ENCODE results near the gene REEP3. TPM values are rescaled to one million over a fixed set of nuclear protein-coding genes. Genes with fewer than 3 reads are reported as not detected.
"Not testable (repeated sequence)": the region's sequence is repeated elsewhere in the genome, so short reads cannot be mapped to it uniquely, and the experiment has no call there.

REEP3 gene
- total and polyA plus RNA-seq, 12 donors: 9.9 to 27.7 (median 17.2) TPM

GRCh38 chr10:63562391-63562790 is 41.2 kb downstream of the REEP3 start:
- intact Hi-C loops (cut with DNase I): no loop called here
- H3K27me3 ChIP-seq: no peaks in the 10 kb centered on the region
- H3K27ac ChIP-seq: no peak overlapping the region
- H3K4me1 ChIP-seq: peaks cover 0 to 10% (median 0%) of the 10 kb centered on the region in 9 donors
- H3K36me3 ChIP-seq: peaks cover 0 to 6% (median 0%) of the 10 kb centered on the region in 9 donors
- WGBS, 2 donors: 95 to 96% methylated on average over 3 of the region's 3 CpGs
- no peak overlapping the region for H3K4me3 ChIP-seq
- no peak for TF ChIP-seq CTCF (IDR thresholded peaks at IDR 0.05)
- H3K9me3 ChIP-seq: no peaks in the 10 kb centered on the region
- DNase-seq (no peak), ATAC-seq (no peak)

GRCh38 chr10:63562857-63563256 is 41.7 kb downstream of the REEP3 start:
- H3K4me3 ChIP-seq: no peak overlapping the region
- no peak overlapping the region for H3K27ac ChIP-seq
- no peaks in the 10 kb centered on the region for H3K9me3 ChIP-seq
- H3K27me3 ChIP-seq: no peaks in the 10 kb centered on the region
- H3K36me3 ChIP-seq: peaks cover 0 to 10% (median 0%) of the 10 kb centered on the region in 9 donors
- ATAC-seq (no peak), DNase-seq (no peak)
- intact Hi-C loops (cut with DNase I): no loop called here
- no peak for TF ChIP-seq CTCF (IDR thresholded peaks at IDR 0.05)
- WGBS, 2 donors: 67 to 71% methylated on average over 4 of the region's 4 CpGs
- peaks cover 0 to 10% (median 0%) of the 10 kb centered on the region in 9 donors for H3K4me1 ChIP-seq

GRCh38 chr10:63563623-63564022 is 42.4 kb downstream of the REEP3 start:
- WGBS, 2 donors: 41 to 47% methylated on average over 3 of the region's 3 CpGs
- Histone ChIP-seq H3K4me1 (peaks cover 0 to 10% (median 0%) of the 10 kb centered on the region in 9 donors), H3K36me3 (peaks cover 0 to 18% (median 0%) of the 10 kb centered on the region in 9 donors), H3K9me3 (no peaks in the 10 kb centered on the region), H3K27me3 (no peaks in the 10 kb centered on the region), H3K4me3 (no peak overlapping the region), H3K27ac (no peak overlapping the region)
- DNase-seq (no peak), ATAC-seq (no peak)
- intact Hi-C loops (cut with DNase I): no loop called here
- no peak for TF ChIP-seq CTCF (IDR thresholded peaks at IDR 0.05)

- Histone ChIP-seq H3K36me3 (peaks cover 0 to 28% (median 4%) of the 10 kb centered on the region in 9 donors), H3K4me1 (peaks cover 0 to 10% (median 0%) of the 10 kb centered on the region in 9 donors)
- H3K4me3 ChIP-seq, ATAC-seq, DNase-seq, H3K9me3 ChIP-seq, H3K27ac ChIP-seq, H3K27me3 ChIP-seq: not testable (repeated sequence)
- WGBS, 2 donors: 92% methylated on average over 3 of the region's 3 CpGs
- intact Hi-C loops (cut with DNase I): loop anchor here in 1 of 10 donors (1.0 kb wide), 1 partner anchor 28 kb away; no protein-coding TSS in a partner anchor
Observed at GRCh38 chr10:63564731-63565130, 43.5 kb downstream of the REEP3 start.

- no peak for TF ChIP-seq CTCF (IDR thresholded peaks at IDR 0.05)
- Histone ChIP-seq H3K4me1 (peaks cover 13 to 54% (median 42%) of the 10 kb centered on the region in 9 donors), H3K27ac (peak overlapping the region; percentile 13 to 74 (median 52)), H3K36me3 (peaks cover 0 to 43% (median 4%) of the 10 kb centered on the region in 9 donors), H3K9me3 (peaks cover 0 to 5% (median 0%) of the 10 kb centered on the region in 11 donors), H3K4me3 (peak overlapping the region in 1 of 10 donors; percentile 10), H3K27me3 (no peaks in the 10 kb centered on the region)
- DNase-seq (no peak), ATAC-seq (peak in 7 of 8 donors; percentile 27 to 74 (median 67))
- 16 to 17% methylated on average over 3 of the region's 3 CpGs for WGBS, 2 donors
- intact Hi-C loops (cut with DNase I): loop anchor here in 1 of 10 donors (5.0 kb wide), 1 partner anchor 51 kb away; the partner anchor contains the start of gene REEP3
Observed at GRCh38 chr10:63573068-63573697, 52.0 kb downstream of the REEP3 start.
